Mesenteric fat pad (tissue), 1 donor: ENCODE data around the gene DDIT4L. TPM values are rescaled to one million over a fixed set of nuclear protein-coding genes. Genes with fewer than 3 reads are reported as not detected.
"Not testable (repeated sequence)": the region's sequence is repeated elsewhere in the genome, so short reads cannot be mapped to it uniquely, and the experiment has no call there.

Experiments used
- DNase-seq: peaks from one replicate; pipeline ENCODE4 v3.0.0-alpha.2; 2020; ENCODE audit warnings: low spot score
- total RNA-seq: library from RNA; stranded (reverse); fragmentation: NEBNext Ultra II Directional; extraction: Animal tissue kit (Norgen Biotek cat#: 25700); gene quantifications from one replicate; pipeline ENCODE4 v1.2.1, GENCODE V29; 2021
- donor health status: DM: yes; HTN: yes; CAD: no.

DDIT4L gene
- total RNA-seq, 1 donor from 2014 or later: 3.7 TPM

DNA sequence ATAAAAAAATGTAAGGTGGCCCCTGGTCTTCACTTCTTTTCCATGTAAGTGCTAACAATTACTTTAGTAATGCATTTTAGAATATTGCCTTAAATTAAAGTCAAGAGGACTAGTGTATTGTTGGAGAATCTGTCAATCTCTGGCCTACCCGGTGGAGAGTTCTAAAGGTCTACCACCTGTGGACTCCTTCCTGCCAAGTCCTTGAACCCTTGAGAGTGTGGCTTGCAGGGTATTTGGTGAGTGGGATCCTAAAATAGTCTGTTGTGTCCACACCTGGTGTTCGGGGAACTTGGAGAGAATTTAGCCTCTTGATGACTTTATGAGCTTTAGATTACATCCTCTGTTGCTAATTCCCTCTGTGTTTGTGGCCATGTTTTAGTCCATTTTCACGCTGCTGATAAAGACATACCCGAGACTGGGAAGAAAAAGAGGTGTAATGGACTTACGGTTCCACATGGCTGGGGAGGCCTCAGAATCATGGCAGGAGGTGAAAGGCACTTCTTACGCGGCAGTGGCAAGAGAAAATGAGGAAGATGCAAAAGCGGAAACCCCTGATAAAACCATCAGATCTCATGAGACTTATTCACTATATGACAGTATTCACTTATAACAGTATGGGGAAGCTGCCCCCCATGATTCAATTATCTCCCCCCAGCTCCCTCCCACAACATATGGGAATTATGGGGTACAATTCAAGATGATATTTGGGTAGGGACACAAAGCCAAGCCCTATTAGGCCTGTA lies 23.8 kb downstream of the DDIT4L start:
- DNase-seq: no peak

DNA sequence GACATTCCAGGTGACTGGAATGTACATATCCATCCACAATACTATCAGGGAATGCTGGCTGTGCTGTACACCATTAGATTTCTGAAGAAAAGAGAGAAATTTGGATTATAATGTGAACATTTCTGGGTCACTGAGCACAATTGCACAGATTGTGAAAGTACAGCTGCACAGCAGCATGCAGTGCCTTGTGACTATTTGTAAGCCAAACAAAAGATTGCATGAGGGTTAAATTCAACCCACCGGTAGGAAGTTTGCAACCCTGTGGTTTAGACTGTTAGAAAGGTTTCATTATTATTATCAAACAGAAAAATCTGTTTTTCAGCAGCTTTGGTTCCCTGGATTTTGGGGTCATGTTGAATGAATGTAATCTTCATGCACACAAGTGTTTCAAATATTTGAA lies 24.5 kb downstream of the DDIT4L start:
- DNase-seq: no peak

DNA sequence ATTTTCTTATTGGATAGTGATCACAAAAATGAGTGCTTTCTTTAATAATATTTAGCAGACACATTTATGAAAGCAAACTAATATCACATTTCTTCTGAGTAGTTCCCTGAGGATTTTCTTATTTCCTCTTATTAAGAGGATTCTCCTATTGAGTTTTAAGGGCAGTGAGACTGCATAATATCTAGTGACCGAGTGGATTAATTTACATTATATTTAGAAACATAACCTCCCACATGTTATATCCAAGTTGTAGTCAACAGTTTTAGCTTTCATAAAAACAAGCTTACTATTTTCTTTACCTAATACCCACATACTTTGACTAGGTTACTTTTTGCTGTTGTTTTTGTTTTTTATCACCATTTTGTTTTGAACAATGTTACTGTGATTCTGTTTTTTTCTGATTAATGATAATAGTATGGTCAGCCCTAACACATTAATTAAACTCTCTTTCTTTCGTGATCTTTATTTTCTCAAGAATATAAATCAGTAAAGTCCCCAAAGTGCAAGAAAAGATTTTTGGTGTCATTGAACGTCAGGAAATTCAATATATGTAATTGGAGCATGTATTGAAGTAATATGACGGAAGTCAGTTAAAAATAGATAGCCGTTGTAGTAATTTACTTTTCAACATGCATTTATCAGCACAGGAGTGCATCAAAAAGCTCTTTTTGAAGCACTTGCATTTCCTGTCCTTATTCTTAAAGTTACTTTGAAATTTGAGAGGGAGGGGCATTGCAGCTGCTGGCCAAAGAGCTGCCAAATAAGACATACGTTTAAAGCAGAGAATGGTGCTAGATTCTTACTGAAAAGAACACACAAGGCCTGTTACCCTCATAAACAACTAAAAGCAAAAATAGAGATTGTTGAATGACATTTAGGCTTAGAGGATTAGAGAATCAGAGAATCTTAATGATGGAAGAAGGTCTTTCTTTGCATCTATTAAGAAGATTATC lies 25.2 kb downstream of the DDIT4L start:
- no peak for DNase-seq

DNA sequence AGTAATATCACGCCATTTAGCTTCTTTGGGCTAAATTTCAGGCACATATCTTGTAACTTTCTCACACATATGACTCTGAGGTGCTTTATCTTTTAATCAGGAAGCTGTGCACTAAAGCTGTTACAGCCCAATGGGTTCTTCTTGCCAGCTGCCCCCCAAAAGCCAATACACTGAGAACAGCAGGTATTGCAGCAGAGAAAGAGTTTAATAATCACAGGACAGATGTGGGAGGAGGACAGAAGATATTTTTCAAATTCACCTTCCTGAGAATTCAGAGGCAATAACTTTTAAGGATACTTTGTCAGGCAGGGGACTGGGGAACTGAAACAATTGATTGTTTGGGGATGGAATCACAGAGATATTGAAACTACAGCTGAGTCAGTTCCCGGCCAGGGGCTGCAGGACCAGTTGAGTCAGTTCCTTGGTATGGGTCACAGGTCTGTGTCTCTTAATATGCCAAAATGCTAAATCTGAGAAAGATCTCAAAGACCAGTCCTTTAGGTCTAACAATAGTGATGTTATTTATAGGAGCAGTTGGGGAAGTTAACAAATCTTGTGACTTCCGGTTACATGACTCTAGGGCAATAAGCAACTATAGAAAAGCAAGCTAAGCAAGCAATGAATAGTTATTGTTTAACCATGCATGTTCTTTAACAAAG lies 28.1 kb downstream of the DDIT4L start:
- DNase-seq: no peak

DNA sequence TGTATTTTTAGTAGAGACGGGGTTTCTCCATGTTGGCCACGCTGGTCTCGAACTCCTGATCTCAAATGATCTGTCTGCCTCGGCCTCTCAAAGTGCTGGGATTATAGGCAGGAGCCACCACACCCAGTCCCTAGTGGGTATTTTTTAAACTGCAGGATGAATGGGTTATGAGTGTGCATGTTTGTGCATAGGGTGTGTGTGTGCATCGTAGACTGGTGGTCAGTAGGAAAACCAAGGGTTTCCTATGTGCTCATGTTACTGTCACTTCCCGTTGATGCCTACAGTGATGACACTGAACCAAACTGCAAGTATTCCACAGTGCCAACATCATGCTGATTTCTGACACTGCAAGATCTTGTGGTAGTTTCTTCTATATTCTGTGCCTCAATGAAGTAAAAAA lies 41.1 kb downstream of the DDIT4L start:
- DNase-seq: no peak

DNA sequence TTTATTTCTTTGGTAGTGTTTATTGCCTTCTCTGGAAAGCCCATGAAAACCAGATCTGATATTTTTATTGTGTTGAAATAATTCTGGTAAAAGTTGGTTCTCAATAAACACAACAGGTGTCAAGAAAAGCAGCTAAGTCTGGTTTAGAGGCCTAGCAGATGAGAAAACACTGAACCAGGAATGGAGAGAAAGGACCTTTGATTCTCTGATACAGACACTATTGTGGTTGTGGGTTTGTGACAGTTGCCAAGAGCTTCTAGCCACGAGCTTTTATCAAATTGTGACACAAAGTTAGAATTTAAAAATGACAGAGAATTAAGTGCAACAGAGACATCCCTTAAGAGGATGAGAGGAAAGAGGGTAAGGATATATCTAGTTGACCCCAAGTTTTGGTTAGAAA lies 42.6 kb downstream of the DDIT4L start:
- no peak for DNase-seq

DNA sequence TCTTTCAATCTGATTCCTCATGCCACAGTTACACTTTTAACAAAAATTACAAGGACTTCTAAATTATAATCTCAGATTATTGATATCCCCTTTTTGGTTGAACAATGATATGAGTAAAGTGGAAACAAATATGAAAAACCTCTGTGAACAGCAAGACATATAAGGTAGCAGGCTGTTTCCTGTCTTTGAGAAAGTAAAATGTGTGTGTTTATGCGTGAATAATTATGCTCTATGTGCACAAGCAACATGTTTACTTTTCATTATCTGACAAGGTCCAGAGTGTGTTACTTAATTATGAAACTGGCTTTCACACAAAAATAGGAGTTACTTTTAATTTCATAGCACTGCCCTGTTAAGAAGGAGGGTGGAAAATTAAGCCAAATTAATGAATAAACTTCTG lies 43.1 kb downstream of the DDIT4L start:
- no peak for DNase-seq

DNA sequence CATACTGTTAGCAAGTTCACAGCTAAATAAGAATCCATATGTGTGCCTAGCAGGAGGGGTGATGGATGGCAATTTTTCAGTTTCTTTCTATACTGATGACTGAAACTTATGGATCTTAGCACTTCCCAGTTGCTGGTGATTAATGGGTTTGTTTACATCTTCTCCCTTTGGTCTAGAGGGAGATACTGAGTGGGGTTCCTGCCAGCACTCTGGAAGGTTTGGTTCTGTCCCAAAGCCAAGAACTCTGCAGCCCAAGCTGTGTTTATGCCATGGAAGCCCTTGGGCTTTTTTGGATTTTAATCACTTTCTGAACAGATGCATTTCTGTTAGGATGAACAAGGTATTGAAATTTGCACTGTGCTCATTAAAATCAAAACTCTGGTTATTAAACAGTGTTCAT lies 43.5 kb downstream of the DDIT4L start:
- DNase-seq: no peak

DNA sequence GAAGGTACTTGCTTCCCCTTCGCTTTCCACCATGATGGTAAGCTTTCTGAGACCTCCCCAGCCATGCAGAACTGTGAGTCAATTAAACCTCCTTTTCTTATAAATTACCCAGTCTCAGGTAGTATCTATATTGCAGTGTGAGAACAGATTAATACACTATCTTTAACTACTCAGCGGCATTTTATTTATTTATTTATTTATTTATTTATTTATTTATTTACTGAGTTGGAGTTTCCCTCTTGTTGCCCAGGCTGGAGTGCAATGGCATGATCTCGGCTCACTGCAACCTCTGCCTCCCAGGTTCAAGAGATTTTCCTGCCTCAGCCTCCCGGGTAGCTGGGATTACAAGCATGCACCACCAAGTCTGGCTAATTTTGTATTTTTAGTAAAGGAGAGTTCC lies 52.9 kb downstream of the DDIT4L start:
- DNase-seq: not testable (repeated sequence)

Other genes with a start within 250 kb of the DDIT4L start
- gene DNAJB14, start 243.8 kb downstream of the DDIT4L start, total RNA-seq: 45.6 TPM
- gene H2AZ1, start 240.2 kb downstream of the DDIT4L start, total RNA-seq: 99.2 TPM